OCI-LY1 (cell line): ENCODE data around the gene METTL26.

Experiments
- H2AFZ ChIP-seq: fragments of 200-600 bp; sonication (generic), shearing (Covaris generic); 2 replicates; pipeline ENCODE4 v1.6.0; 2014; ENCODE audit warnings: antibody characterized with exemption, mild to moderate bottlenecking, low read length
- H3F3A ChIP-seq: fragments of 200-600 bp; sonication (generic), shearing (Covaris generic); 2 replicates; pipeline ENCODE4 v1.6.0; 2014; ENCODE audit warnings: mild to moderate bottlenecking, antibody characterized with exemption, low read length, moderate library complexity; ENCODE audit not compliant: insufficient read depth
- H3K27ac ChIP-seq: fragments of 200-600 bp; sonication (generic); 2 replicates; pipeline ENCODE4 v1.5.1; 2014; ENCODE audit warnings: low read length, mixed run types, mild to moderate bottlenecking, low read depth; ENCODE audit not compliant: poor library complexity, severe bottlenecking
- H3K27me3 ChIP-seq: fragments of 200-600 bp; sonication (generic); 2 replicates; pipeline ENCODE4 v1.6.0; 2014; ENCODE audit warnings: antibody characterized with exemption, mild to moderate bottlenecking, low read length, moderate library complexity; ENCODE audit not compliant: insufficient read depth
- H3K36me3 ChIP-seq: fragments of 200-600 bp; sonication (generic); 2 replicates; pipeline ENCODE4 v1.6.1; 2014; ENCODE audit warnings: mild to moderate bottlenecking, antibody characterized with exemption, low read length, moderate library complexity, mixed read lengths; ENCODE audit not compliant: insufficient read depth
- H3K4me1 ChIP-seq: fragments of 200-600 bp; sonication (generic); 2 replicates; pipeline ENCODE4 v1.5.1; 2014; ENCODE audit warnings: mild to moderate bottlenecking, low read length, moderate library complexity; ENCODE audit not compliant: insufficient read depth, severe bottlenecking
- H3K4me2 ChIP-seq: fragments of 200-600 bp; sonication (generic), shearing (Covaris generic); 2 replicates; pipeline ENCODE4 v1.6.1; 2014; ENCODE audit warnings: low read length
- H3K4me3 ChIP-seq: fragments of 200-600 bp; sonication (generic); 2 replicates; pipeline ENCODE4 v1.5.1; 2014; ENCODE audit warnings: low read length, low read depth, mild to moderate bottlenecking, mixed read lengths; ENCODE audit not compliant: poor library complexity, severe bottlenecking
- H3K79me2 ChIP-seq: fragments of 200-600 bp; shearing (Covaris generic); 2 replicates; pipeline ENCODE4 v1.6.1; 2016; ENCODE audit warnings: mixed run types, low read length, mixed read lengths; ENCODE audit not compliant: insufficient read depth
- H3K9ac ChIP-seq: fragments of 200-600 bp; sonication (generic), shearing (Covaris generic); 2 replicates; pipeline ENCODE4 v1.6.1; 2014; ENCODE audit warnings: mild to moderate bottlenecking, low read length, mixed read lengths
- H3K9me2 ChIP-seq: fragments of 200-600 bp; sonication (generic), shearing (Covaris generic); 2 replicates; pipeline ENCODE4 v1.6.1; 2014; ENCODE audit warnings: low read depth, mild to moderate bottlenecking, low read length, mixed read lengths
- H3K9me3 ChIP-seq: fragments of 200-600 bp; shearing (Covaris generic); 2 replicates; pipeline ENCODE4 v1.6.1; 2014; ENCODE audit warnings: low read length, mixed read lengths
- H4K20me1 ChIP-seq: fragments of 200-600 bp; sonication (generic), shearing (Covaris generic); 2 replicates; pipeline ENCODE4 v1.6.0; 2016; ENCODE audit warnings: mild to moderate bottlenecking, low read length; ENCODE audit not compliant: insufficient read depth
- CTCF ChIP-seq: fragments of 200-600 bp; sonication (generic), shearing (Covaris generic); IDR thresholded peaks from 2 replicates; pipeline ENCODE4 v1.5.1; 2017; ENCODE audit warnings: mild to moderate bottlenecking, antibody characterized with exemption, low read length, moderate library complexity, mixed read lengths
- EZH2 ChIP-seq: fragments of 200-600 bp; sonication (generic), shearing (Covaris generic); IDR thresholded peaks from 2 replicates; pipeline ENCODE4 v1.8.0; 2017; ENCODE audit warnings: borderline replicate concordance, mixed run types, mild to moderate bottlenecking, antibody characterized with exemption, low read length, moderate library complexity, mixed read lengths

The METTL26 gene

GRCh38 chr16:585351-585750 lies 50.8 kb downstream of the METTL26 start:
- no peak overlapping the region for H3K4me2 ChIP-seq
- H3K36me3 ChIP-seq: peaks cover 3% of the 10 kb centered on the region; the same call in 1 of the 2 replicates
- H3K4me1 ChIP-seq: peaks cover 15% of the 10 kb centered on the region
- no peaks in the 10 kb centered on the region for H3K9me2 ChIP-seq
- H4K20me1 ChIP-seq: no peaks in the 10 kb centered on the region
- H3K9ac ChIP-seq: no peak overlapping the region
- no peak overlapping the region for H2AFZ ChIP-seq
- no peak for TF ChIP-seq EZH2
- no peak for TF ChIP-seq CTCF
- no peaks in the 10 kb centered on the region for H3K9me3 ChIP-seq
- H3K4me3 ChIP-seq: no peak overlapping the region
- H3K79me2 ChIP-seq: no peaks in the 10 kb centered on the region
- H3K27ac ChIP-seq: no peak overlapping the region
- H3F3A ChIP-seq: no peaks in the 10 kb centered on the region
- no peaks in the 10 kb centered on the region for H3K27me3 ChIP-seq
